ENCODE measurements around the gene SYNGR4. TPM values are rescaled to one million over a fixed set of nuclear protein-coding genes. Genes with fewer than 3 reads are reported as not detected.
"Not testable (repeated sequence)": the region's sequence is repeated elsewhere in the genome, so short reads cannot be mapped to it uniquely, and the experiment has no call there.

Gene SYNGR4, protein sequence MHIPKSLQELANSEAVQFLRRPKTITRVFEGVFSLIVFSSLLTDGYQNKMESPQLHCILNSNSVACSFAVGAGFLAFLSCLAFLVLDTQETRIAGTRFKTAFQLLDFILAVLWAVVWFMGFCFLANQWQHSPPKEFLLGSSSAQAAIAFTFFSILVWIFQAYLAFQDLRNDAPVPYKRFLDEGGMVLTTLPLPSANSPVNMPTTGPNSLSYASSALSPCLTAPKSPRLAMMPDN
- not detected for total RNA-seq

- ATAC-seq = peak; percentile 94
These were observed at the start of gene SYNGR4, which contains the start of gene TMEM143 for GRCh38 chr19:48363810-48364597. Gene SYNGR4, plus strand, starts transcription at chr19:48364367. Its CDS starts 1,476 bp downstream, at chr19:48365843. Gene TMEM143, minus strand, starts transcription at chr19:48363940. Its CDS starts 20 bp downstream, at chr19:48363920.

- no peak for ATAC-seq
These were observed 48.5 kb upstream of the SYNGR4 start for GRCh38 chr19:48315712-48316111.

DNA sequence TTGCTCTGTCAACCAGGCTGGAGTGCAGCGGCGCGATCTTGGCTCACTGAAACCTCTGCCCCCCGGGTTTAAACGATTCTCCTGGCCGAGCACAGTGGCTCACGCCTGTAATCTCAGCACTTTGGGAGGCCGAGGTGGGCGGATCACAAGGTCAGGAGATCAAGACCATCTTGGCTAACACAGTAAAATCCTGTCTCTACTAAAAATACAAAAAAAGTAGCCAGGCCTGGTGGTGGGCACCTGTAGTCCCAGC lies 46.5 kb upstream of the SYNGR4 start:
- not testable (repeated sequence) for ATAC-seq

DNA sequence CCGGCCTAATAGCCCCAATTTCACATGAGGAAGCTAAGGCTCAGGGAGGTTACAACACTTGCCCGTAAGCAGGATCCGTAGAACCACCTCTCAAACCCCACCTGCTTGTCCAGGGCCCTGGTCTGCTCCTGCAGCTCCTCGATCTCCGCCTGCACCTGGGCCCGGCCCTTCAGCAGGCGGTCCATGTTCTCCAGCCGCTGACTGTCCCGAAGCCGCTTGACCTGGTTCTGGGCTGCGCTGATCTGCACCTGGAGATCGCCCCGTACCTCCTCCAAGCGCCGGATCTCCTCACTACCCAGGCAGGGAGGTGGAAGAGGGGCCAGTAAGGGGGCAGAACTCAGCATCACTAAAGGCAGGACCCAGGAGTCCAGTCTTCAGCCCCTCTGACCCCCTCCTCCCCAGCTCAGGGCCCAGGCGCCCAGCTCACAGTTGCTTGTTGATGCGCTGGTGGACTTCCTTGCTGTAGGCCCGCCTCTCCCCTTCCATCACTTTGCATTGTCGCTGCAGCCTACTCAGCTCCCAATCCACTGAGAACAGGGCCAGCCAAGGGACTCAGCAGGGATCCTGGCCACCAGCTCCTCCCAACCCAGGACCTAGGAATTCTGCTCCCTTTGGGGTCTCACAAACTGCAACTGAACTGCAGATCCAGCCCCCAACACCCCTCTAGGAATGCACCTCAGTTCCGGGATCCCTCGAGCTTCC lies 45.7 kb upstream of the SYNGR4 start:
- no peak for ATAC-seq

- peak; percentile 31 for ATAC-seq
These were observed 44.3 kb upstream of the SYNGR4 start for GRCh38 chr19:48319647-48320541.

GRCh38 chr19:48321372-48321621 lies 42.9 kb upstream of the SYNGR4 start:
- ATAC-seq = peak; percentile 86

GRCh38 chr19:48321622-48322591 lies 42.3 kb upstream of the SYNGR4 start:
- peak; percentile 94 for ATAC-seq

- ATAC-seq = no peak
These were observed 38.8 kb upstream of the SYNGR4 start, which contains the start of gene EMP3 for GRCh38 chr19:48325265-48325910. Gene EMP3, plus strand, starts transcription at chr19:48325552. Its CDS starts 1,293 bp downstream, at chr19:48326845.

GRCh38 chr19:48329167-48329891 lies 34.8 kb upstream of the SYNGR4 start:
- ATAC-seq = no peak

DNA sequence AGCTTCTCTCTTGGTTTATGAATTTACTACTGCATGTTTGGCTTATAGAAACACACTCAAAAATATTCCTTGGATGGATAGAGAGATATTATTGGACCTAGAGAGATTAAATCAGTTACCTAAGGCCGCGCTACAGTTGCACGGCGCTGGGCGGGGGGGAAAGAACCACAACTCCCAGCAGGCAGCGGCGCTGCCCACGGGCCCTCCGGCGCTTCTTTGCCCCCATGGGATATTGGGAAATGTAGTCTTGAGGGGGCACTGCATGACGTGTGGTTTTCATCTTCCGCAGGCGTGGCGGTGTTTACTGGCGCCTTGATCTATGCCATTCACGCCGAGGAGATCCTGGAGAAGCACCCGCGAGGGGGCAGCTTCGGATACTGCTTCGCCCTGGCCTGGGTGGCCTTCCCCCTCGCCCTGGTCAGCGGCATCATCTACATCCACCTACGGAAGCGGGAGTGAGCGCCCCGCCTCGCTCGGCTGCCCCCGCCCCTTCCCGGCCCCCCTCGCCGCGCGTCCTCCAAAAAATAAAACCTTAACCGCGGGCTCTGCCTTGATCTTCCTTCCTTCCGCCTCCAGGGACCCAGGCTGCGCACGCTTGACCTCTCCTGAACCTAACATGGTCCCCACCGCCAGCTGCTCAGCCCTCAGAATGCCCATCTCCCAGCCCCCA lies 34.0 kb upstream of the SYNGR4 start:
- ATAC-seq = peak; percentile 57

DNA sequence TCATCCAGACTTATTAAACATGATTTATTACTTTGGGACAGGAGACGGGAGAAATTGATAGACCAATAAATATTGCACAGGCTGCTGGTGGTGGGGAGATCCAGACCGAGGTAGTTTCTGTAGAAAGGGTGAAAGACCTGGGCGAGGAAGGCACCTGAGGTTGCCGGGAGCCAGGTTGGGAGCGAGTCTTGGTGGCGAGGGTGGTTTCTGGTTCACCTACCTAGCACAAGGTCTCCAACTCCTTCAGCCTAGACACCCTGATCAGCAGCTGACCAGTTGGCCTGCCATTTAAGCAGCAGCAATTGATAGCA lies 31.9 kb upstream of the SYNGR4 start:
- no peak for ATAC-seq

GRCh38 chr19:48332662-48333466 lies 31.3 kb upstream of the SYNGR4 start:
- ATAC-seq = peak; percentile 81

- ATAC-seq = peak; percentile 80
These were observed 30.4 kb upstream of the SYNGR4 start for GRCh38 chr19:48333467-48334384.

DNA sequence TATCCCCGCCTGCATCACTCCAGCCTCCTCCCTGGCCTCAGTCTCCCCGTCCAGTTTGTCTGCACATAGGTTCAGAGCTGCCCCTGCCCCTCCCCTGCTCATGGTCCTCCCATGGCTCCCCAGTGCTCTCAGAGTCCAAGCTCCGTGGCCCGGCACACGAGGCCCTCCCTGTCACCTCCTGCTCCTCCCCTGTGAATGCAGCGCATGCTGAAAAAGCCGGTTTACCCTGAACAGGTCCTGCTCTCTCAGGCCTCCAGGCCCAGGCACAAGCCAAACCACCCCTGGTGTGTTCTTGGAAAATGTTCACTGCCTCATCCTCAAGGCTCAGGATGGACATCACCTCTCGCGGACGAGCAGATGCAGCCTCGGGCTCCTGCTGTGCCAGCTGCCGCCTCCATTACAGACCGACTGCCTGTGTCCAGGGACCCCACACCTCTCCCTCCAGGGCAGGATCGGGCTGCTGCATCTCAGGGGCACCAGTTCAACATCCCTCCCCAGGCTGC lies 25.9 kb upstream of the SYNGR4 start:
- no peak for ATAC-seq

DNA sequence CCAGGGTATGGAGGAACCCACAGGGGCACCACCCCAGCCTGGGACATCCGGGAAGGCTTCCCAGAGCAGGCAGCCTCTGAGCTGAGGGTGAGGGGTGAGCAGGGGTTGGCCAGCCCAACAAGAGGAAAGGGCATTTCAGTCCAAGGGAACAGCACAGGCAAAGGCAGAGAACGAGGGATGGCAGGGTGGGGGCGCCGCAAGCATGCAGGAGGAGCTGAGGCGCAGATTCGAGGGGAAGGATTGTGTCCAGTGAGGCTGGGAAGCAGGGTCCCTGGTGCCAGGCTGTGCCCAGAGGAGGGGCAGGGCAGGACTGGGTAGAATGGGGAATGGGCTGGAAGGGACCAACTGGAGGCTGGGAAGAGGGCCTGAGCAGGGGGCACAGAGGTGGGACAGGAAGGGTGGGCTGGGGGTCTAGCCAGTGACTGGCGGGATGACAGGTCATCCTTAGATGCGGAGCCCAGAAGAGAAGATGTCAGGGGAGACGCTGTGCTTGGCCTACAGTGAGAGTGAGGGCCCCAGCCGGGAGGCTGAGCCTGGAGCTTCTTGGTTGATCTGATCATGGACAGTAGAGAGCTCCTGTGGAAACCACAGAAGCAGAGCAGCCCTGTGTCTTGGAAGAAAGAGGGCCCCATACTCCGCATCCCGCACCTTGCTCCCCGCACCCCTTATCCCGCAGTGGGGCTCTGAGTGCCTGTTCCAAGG lies 25.2 kb upstream of the SYNGR4 start:
- no peak for ATAC-seq

DNA sequence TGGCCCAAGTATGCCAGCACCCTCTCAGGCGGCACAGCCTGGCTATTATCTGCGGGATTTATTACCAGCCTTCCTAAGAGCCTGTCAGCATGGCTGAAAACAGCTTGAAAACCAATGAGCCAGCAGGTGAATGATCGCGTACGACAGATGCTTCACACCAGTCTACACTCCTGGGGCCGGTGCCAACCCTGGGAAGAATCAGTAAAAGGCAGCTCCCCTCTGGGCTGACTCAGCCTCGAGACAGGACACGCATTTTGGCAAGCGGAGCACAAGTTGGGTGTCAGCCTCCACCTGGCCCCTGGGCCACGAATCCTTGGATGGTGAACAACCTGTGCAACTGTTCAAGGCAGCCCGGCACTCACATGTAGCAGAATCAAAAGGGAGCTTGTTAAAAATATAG lies 23.2 kb upstream of the SYNGR4 start:
- ATAC-seq = peak; percentile 88

Measured in esophagus mucosa (tissue), 1 donor.